Endothelial cell of umbilical vein (primary cell): ENCODE measurements around the gene VWC2. TPM values are rescaled to one million over a fixed set of nuclear protein-coding genes. Genes with fewer than 3 reads are reported as not detected.

ENCODE experiments used
- BruUV-seq: library from RNA; stranded (reverse); fragments of 400-500 nt; replicated peaks from 2 replicates; lab custom pipeline; 2021; lab: Mats Ljungman, UMichigan
- CTCF ChIA-PET: fragments of 300-600, 350-600 bp; sonication (Branson Sonifier 250); formaldehyde crosslinking; loops from one replicate; lab custom pipeline; 2021; ENCODE audit warnings: antibody characterized with exemption, inconsistent platforms; lab: Charles Lee
- POLR2A ChIA-PET: fragments of 300-600, 350-600 bp; sonication (Branson Sonifier 250); formaldehyde crosslinking; loops from one replicate; lab custom pipeline; 2021; ENCODE audit warnings: antibody characterized with exemption, inconsistent platforms; lab: Charles Lee
- DNase-seq: peaks from one replicate; pipeline ENCODE4 v3.0.0-alpha.2; 2011; ENCODE audit warnings: low read depth, low spot score
- FAIRE-seq: peaks from 2 replicates; lab custom pipeline; 2011; peaks lifted over from hg19 to GRCh38; lab: Jason Lieb, UNC
- H2AFZ ChIP-seq: 2 replicates; pipeline ENCODE4 v1.6.0; 2012; ENCODE audit warnings: low read depth, low read length, control low read depth, inconsistent platforms
- H3K27ac ChIP-seq: 2 replicates; pipeline ENCODE4 v1.5.1; 2011; ENCODE audit warnings: low read depth, mild to moderate bottlenecking, control low read depth, low read length, moderate library complexity; ENCODE audit not compliant: insufficient read depth
- H3K27me3 ChIP-seq, 2 experiments: 2 replicates each; pipeline versions ENCODE4 v1.6.0 to v1.6.1; 2011; ENCODE audit warnings: low read length in 2 of 2, mixed read lengths in 1 of 2; ENCODE audit not compliant: control insufficient read depth in 2 of 2, insufficient read depth in 2 of 2
- H3K36me3 ChIP-seq, 2 experiments: 2 replicates in 1 of 2; 3 replicates in 1 of 2; pipeline ENCODE4 v1.5.1; 2011; ENCODE audit warnings: low read length in 2 of 2, mild to moderate bottlenecking in 1 of 2, moderate library complexity in 1 of 2; ENCODE audit not compliant: control insufficient read depth in 2 of 2, insufficient read depth in 2 of 2; ENCODE audit errors: extremely low read depth in 1 of 2
- H3K4me1 ChIP-seq: 3 replicates; pipeline ENCODE4 v1.5.1; 2011; ENCODE audit warnings: mild to moderate bottlenecking, low read length; ENCODE audit not compliant: control insufficient read depth, insufficient read depth; ENCODE audit errors: extremely low read depth
- H3K4me2 ChIP-seq: 2 replicates; pipeline ENCODE4 v1.6.1; 2011; ENCODE audit warnings: low read length, control low read depth, mixed read lengths; ENCODE audit not compliant: insufficient read depth
- H3K4me3 ChIP-seq, 3 experiments: fragments of 200-600 bp in 1 of 3; sonication (generic), shearing (Covaris generic) in 1 of 3; replicated peaks in 1 of 3; 2 replicates each; pipeline ENCODE4 v1.5.1; 2011 to 2016; ENCODE audit warnings: control low read depth in 3 of 3, low read length in 3 of 3, mild to moderate bottlenecking in 2 of 3, inconsistent platforms in 1 of 3, low read depth in 1 of 3, moderate library complexity in 1 of 3; ENCODE audit not compliant: insufficient read depth in 1 of 3
- H3K79me2 ChIP-seq: 2 replicates; pipeline ENCODE4 v1.6.0; 2012; ENCODE audit warnings: low read length, inconsistent platforms; ENCODE audit not compliant: control insufficient read depth, insufficient read depth
- H3K9ac ChIP-seq: replicated peaks from 2 replicates; pipeline ENCODE3; 2011; ENCODE audit warnings: low read length, control low read depth; ENCODE audit not compliant: insufficient read depth; ENCODE audit errors: extremely low read depth
- H3K9me1 ChIP-seq: replicated peaks from 3 replicates; pipeline ENCODE4 v1.6.0; 2011; ENCODE audit warnings: mild to moderate bottlenecking, low read length; ENCODE audit not compliant: control insufficient read depth, insufficient read depth; ENCODE audit errors: extremely low read depth
- H3K9me3 ChIP-seq: replicated peaks from 2 replicates; pipeline ENCODE4 v1.5.1; 2012; ENCODE audit warnings: low read length, inconsistent platforms; ENCODE audit not compliant: control insufficient read depth, insufficient read depth
- H4K20me1 ChIP-seq: replicated peaks from 2 replicates; pipeline ENCODE3; 2011; ENCODE audit warnings: mild to moderate bottlenecking, low read length; ENCODE audit not compliant: control insufficient read depth, insufficient read depth; ENCODE audit errors: extremely low read depth
- CTCF ChIP-seq, 2 donors: IDR thresholded peaks; 1 replicate in 1 of 2; 2 replicates in 1 of 2; pipeline ENCODE4 v1.5.1; 2011; ENCODE audit warnings: low read length in 2 of 2, mild to moderate bottlenecking in 2 of 2, moderate library complexity in 2 of 2, control low read depth in 1 of 2, inconsistent platforms in 1 of 2, low read depth in 1 of 2; ENCODE audit not compliant: insufficient read depth in 1 of 2; ENCODE audit errors: extremely low read depth in 1 of 2
- EZH2 ChIP-seq: IDR thresholded peaks from 2 replicates; pipeline ENCODE4 v1.6.1; 2012; ENCODE audit warnings: borderline replicate concordance, low read depth, mild to moderate bottlenecking, moderate library complexity, low read length, inconsistent platforms; ENCODE audit not compliant: severe bottlenecking
- FOS ChIP-seq: IDR thresholded peaks from 2 replicates; pipeline ENCODE4 v1.6.1; 2011; ENCODE audit warnings: mild to moderate bottlenecking, low read length, moderate library complexity, borderline replicate concordance; ENCODE audit not compliant: insufficient read depth
- GATA2 ChIP-seq: IDR thresholded peaks from 2 replicates; pipeline ENCODE4 v1.7.0; 2011; ENCODE audit warnings: low read depth, mild to moderate bottlenecking, moderate library complexity, mixed read lengths, low read length; ENCODE audit not compliant: insufficient read length, insufficient read depth
- JUN ChIP-seq: IDR thresholded peaks from 2 replicates; pipeline ENCODE4 v1.6.1; 2011; ENCODE audit warnings: borderline replicate concordance, low read depth; ENCODE audit not compliant: insufficient read length, insufficient read depth
- MAX ChIP-seq: IDR thresholded peaks from 2 replicates; pipeline ENCODE4 v1.6.1; 2011; ENCODE audit not compliant: insufficient read depth, insufficient read length
- MYC ChIP-seq: IDR thresholded peaks from one replicate; pipeline ENCODE4 v1.6.1; 2011; ENCODE audit warnings: mild to moderate bottlenecking, low read depth, low read length
- POLR2A ChIP-seq: IDR thresholded peaks from 2 replicates; pipeline ENCODE4 v1.6.1; 2012; ENCODE audit warnings: low read depth, mild to moderate bottlenecking, control low read depth, low read length
- POLR2AphosphoS5 ChIP-seq: IDR thresholded peaks from 2 replicates; pipeline ENCODE4 v1.6.1; 2012; ENCODE audit warnings: low read depth, mild to moderate bottlenecking, control low read depth, low read length, moderate library complexity; ENCODE audit not compliant: insufficient read depth
- dilution Hi-C: fragments of 300-500 bp; cut with MboI; formaldehyde crosslinking; loops from one replicate; pipeline ENCODE4 v1.15.0; 2019; ENCODE audit warnings: low sequenced_read_pairs; ENCODE audit not compliant: extremely low pct_ligation_motif_present
- intact Hi-C: fragments of 100-400 bp; cut with micrococcal nuclease; formaldehyde crosslinking; loops from one replicate; pipeline ENCODE4 v1.10.0; 2022
- polyA plus RNA-seq, 4 experiments: library from polyadenylated mRNA; depleted of rRNA in 3 of 4; stranded (reverse) in 3 of 4; unstranded in 1 of 4; fragments of >200 nt; gene quantifications; 2 replicates each; pipeline versions ENCODE4 v1.2.1 to v1.2.3, GENCODE V29; 2011 to 2012; ENCODE audit warnings: missing spikeins in 1 of 4
- total RNA-seq: library from RNA; stranded (reverse); gene quantifications from 2 replicates; pipeline ENCODE4 v1.2.3, GENCODE V29; 2021

Gene VWC2
- total and polyA plus RNA-seq, 2 donors (not counting 3 experiments of a cell fraction or from before 2014, with no cell fraction given) = not detected

DNA sequence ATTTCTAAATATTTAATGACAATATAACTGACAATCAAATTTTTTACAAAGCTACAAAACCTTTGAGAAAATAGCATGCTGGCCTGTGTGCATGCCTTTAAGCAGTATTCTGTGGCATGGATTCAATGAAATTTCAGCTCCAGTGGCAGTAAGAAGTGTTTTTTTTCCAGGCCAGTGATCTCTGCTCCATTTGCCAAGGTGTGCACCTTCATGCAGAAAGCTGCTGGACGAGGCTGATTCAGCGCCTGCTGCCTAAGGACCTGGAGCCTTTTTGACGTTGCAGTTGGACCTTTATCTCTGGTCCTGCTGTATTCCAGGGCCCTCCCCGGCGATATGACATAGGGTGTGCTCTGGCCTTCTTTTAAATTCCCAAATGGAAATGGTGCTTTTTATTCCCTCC is 26.6 kb downstream of the VWC2 start:
- BruUV-seq = no TSS peak
- Histone ChIP-seq H3K4me3 (no peak overlapping the region), H3K79me2 (no peaks in the 10 kb centered on the region), H3K9me3 (no peaks in the 10 kb centered on the region), H2AFZ (no peak overlapping the region), H3K27ac (no peak overlapping the region), H3K4me2 (no peak overlapping the region), H3K9me1 (no peaks in the 10 kb centered on the region), H3K9ac (no peak overlapping the region), H3K4me1 (no peaks in the 10 kb centered on the region), H3K27me3 (no peaks in the 10 kb centered on the region), H3K36me3 (no peaks in the 10 kb centered on the region), H4K20me1 (no peaks in the 10 kb centered on the region)
- TF ChIP-seq EZH2 = no peak
- no peak for TF ChIP-seq MAX
- no peak for TF ChIP-seq CTCF (IDR thresholded peaks at IDR 0.05; ENCODE audit: extremely low read depth in 1 of 2, insufficient read depth in 1 of 2, low read depth in 1 of 2, low read length in 2 of 2)
- no peak for TF ChIP-seq JUN
- FAIRE-seq = no peak
- ChIA-PET POLR2A (no interaction called here), CTCF (no interaction called here)
- dilution Hi-C loops (no loop called here), intact Hi-C loops (no loop called here)
- DNase-seq = no peak

- TF ChIP-seq POLR2AphosphoS5 = no peak
- TF ChIP-seq EZH2 = no peak
- no peak for TF ChIP-seq POLR2A
- TF ChIP-seq FOS = no peak
- no peak for TF ChIP-seq MAX
- no peak for TF ChIP-seq GATA2
- no peak for TF ChIP-seq MYC
- no peak for TF ChIP-seq JUN
- no peaks in the 10 kb centered on the region for H4K20me1 ChIP-seq
- H3K36me3 ChIP-seq = no peaks in the 10 kb centered on the region
- intact Hi-C loops (no loop called here), dilution Hi-C loops (no loop called here)
- DNase-seq (no peak), FAIRE-seq (no peak)
- H3K9me1 ChIP-seq = no peaks in the 10 kb centered on the region
- H3K27me3 ChIP-seq = no peaks in the 10 kb centered on the region
- H3K4me1 ChIP-seq = no peaks in the 10 kb centered on the region
- no peaks in the 10 kb centered on the region for H3K9me3 ChIP-seq
- no peak overlapping the region for H3K27ac ChIP-seq
- H2AFZ ChIP-seq = no peak overlapping the region
- ChIA-PET POLR2A (no interaction called here), CTCF (no interaction called here)
- BruUV-seq = no TSS peak
- H3K79me2 ChIP-seq = no peaks in the 10 kb centered on the region
- H3K9ac ChIP-seq = no peak overlapping the region
- no peak overlapping the region for H3K4me2 ChIP-seq
- no peak overlapping the region for H3K4me3 ChIP-seq
Observed at GRCh38 chr7:49802600-49802999, 29.2 kb downstream of the VWC2 start.
